Effector memory CD4-positive, alpha-beta T cell (primary cell): ENCODE results near the gene PCDHA8.
"Not testable (repeated sequence)": the region's sequence is repeated elsewhere in the genome, so short reads cannot be mapped to it uniquely, and the experiment has no call there.

Experiments
- DNase-seq, 3 donors: peaks; one replicate each; pipeline ENCODE4 v3.0.0-alpha.2; 2020
- H3K27ac ChIP-seq: 2 replicates; pipeline ENCODE4 v1.7.0; 2013; ENCODE audit warnings: mild to moderate bottlenecking, low read length, moderate library complexity; ENCODE audit not compliant: insufficient read depth, poor library complexity, severe bottlenecking
- H3K27me3 ChIP-seq: replicated peaks from 2 replicates; pipeline ENCODE4 v1.7.0; 2013; ENCODE audit warnings: mild to moderate bottlenecking, low read length; ENCODE audit not compliant: insufficient read depth, control insufficient read depth, poor library complexity, severe bottlenecking
- H3K36me3 ChIP-seq: 2 replicates; pipeline ENCODE4 v1.7.0; 2013; ENCODE audit warnings: mild to moderate bottlenecking, low read length, moderate library complexity; ENCODE audit not compliant: control insufficient read depth, insufficient read depth
- H3K4me1 ChIP-seq: 2 replicates; pipeline ENCODE4 v1.7.0; 2013; ENCODE audit warnings: low read length, mild to moderate bottlenecking; ENCODE audit not compliant: control insufficient read depth, insufficient read depth, poor library complexity, severe bottlenecking
- H3K4me3 ChIP-seq: 2 replicates; pipeline ENCODE4 v1.7.0; 2013; ENCODE audit warnings: low read length, low read depth, mild to moderate bottlenecking; ENCODE audit not compliant: insufficient read depth, poor library complexity, severe bottlenecking
- H3K9me3 ChIP-seq: 2 replicates; pipeline ENCODE4 v1.7.0; 2013; ENCODE audit warnings: mild to moderate bottlenecking, low read length, moderate library complexity; ENCODE audit not compliant: control insufficient read depth

PCDHA8 gene

GRCh38 chr5:140876541-140877261 lies 35.7 kb downstream of the PCDHA8 start:
- not testable (repeated sequence) for H3K27ac ChIP-seq, H3K4me1 ChIP-seq, DNase-seq, H3K36me3 ChIP-seq, H3K27me3 ChIP-seq, H3K9me3 ChIP-seq, H3K4me3 ChIP-seq

- H3K9me3 ChIP-seq = peaks cover 12% of the 10 kb centered on the region
- H3K36me3 ChIP-seq = no peaks in the 10 kb centered on the region
- peaks cover 4% of the 10 kb centered on the region for H3K27me3 ChIP-seq
- no peak overlapping the region for H3K27ac ChIP-seq
- DNase-seq = no peak
- H3K4me3 ChIP-seq = no peak overlapping the region
- H3K4me1 ChIP-seq = no peaks in the 10 kb centered on the region
These were observed 36.2 kb downstream of the PCDHA8 start for GRCh38 chr5:140877262-140877581.

GRCh38 chr5:140881889-140882590 lies 41.1 kb downstream of the PCDHA8 start, which contains the start of gene PCDHA13:
TSS of gene PCDHA13 (plus strand) at chr5:140882124. CDS start at chr5:140882269, 145 bp downstream.
- no peak for DNase-seq
- H3K9me3 ChIP-seq = peaks cover 6% of the 10 kb centered on the region
- H3K4me1 ChIP-seq = no peaks in the 10 kb centered on the region
- H3K27me3 ChIP-seq = peaks cover 4% of the 10 kb centered on the region
- no peak within 1 kb of the TSS for H3K4me3 ChIP-seq
- no peaks in the 10 kb centered on the region for H3K36me3 ChIP-seq
- H3K27ac ChIP-seq = no peak within 1 kb of the TSS

- H3K9me3 ChIP-seq = peaks cover 6% of the 10 kb centered on the region
- no peak overlapping the region for H3K27ac ChIP-seq
- H3K36me3 ChIP-seq = no peaks in the 10 kb centered on the region
- H3K4me3 ChIP-seq = no peak overlapping the region
- no peak for DNase-seq
- H3K27me3 ChIP-seq = peaks cover 4% of the 10 kb centered on the region
- no peaks in the 10 kb centered on the region for H3K4me1 ChIP-seq
These were observed 41.6 kb downstream of the PCDHA8 start for GRCh38 chr5:140882591-140882899.

- H3K27ac ChIP-seq = no peak overlapping the region
- H3K9me3 ChIP-seq = peaks cover 6% of the 10 kb centered on the region
- no peaks in the 10 kb centered on the region for H3K4me1 ChIP-seq
- H3K4me3 ChIP-seq = no peak overlapping the region
- peaks cover 4% of the 10 kb centered on the region for H3K27me3 ChIP-seq
- H3K36me3 ChIP-seq = no peaks in the 10 kb centered on the region
- DNase-seq = no peak
These were observed 42.4 kb downstream of the PCDHA8 start for GRCh38 chr5:140883373-140883772.

GRCh38 chr5:140883927-140884697 lies 43.1 kb downstream of the PCDHA8 start:
- DNase-seq = no peak
- Histone ChIP-seq H3K4me3 (no peak overlapping the region), H3K27ac (no peak overlapping the region), H3K9me3 (peaks cover 6% of the 10 kb centered on the region), H3K36me3 (no peaks in the 10 kb centered on the region), H3K27me3 (no peaks in the 10 kb centered on the region), H3K4me1 (no peaks in the 10 kb centered on the region)
